ENCODE data around the gene RASD1. TPM values are rescaled to one million over a fixed set of nuclear protein-coding genes. Genes with fewer than 3 reads are reported as not detected.

RASD1 gene
- total RNA-seq, 1 donor from 2014 or later: 14.5 TPM

Small RNA genes within 50 kb of the gene (small RNA-seq; reads per million reads assigned to genes)
- gene RF00019 (ENCODE audit: low replicate concordance): not detected

Other genes starting within 250 kb of the RASD1 start
- gene COPS3, start 215.1 kb downstream of the RASD1 start, total RNA-seq: 86.8 TPM
- 3.5 TPM for gene NT5M, start 193.0 kb downstream of the RASD1 start, total RNA-seq
- gene MED9, start 19.4 kb downstream of the RASD1 start, total RNA-seq: 23.0 TPM
- 31.4 TPM for gene PEMT, start 95.3 kb upstream of the RASD1 start, total RNA-seq
- 14.9 TPM for gene RAI1, start 185.1 kb upstream of the RASD1 start, total RNA-seq